ENCODE measurements around the gene JPT2. TPM values are rescaled to one million over a fixed set of nuclear protein-coding genes. Genes with fewer than 3 reads are reported as not detected.

The JPT2 gene
- total RNA-seq, 1 experiment from 2014 or later = 200 TPM

DNA sequence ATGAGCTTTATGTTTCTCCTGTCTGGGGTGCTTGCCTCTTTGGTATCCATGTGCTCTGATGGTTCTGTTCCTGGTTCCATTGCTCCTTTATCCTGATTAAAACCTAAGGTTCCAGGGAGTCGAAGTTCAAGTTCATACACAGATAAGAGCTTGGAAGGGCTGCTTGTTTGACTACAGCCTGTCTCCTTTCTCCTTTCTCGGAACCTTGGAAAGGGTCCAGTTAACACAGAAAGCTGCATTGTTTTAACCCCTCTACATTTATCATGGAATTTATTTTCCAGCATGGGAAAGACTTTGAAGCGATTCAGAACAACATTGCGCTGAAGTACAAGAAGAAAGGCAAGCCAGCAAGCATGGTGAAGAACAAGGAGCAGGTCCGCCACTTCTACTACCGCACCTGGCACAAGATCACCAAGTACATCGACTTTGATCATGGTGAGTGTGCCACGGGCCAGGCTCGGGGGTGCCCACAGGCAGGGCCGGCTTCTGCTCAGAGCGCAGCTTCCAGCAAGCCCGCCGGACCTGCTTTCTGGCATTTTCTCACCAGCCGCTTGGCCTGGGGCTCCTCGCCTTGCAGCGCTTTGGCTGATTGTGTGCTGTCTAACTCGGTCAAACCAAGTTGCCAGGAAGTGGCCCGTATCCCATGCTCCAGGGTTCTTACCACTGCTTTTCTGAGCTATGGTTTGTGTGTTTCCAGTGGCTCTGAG is 46.0 kb upstream of the JPT2 start:
- no peak for DNase-seq (ENCODE audit: low spot score)
- POLR2A ChIA-PET (ENCODE audit: low non-redundant PET) = no interaction called here
- H3K27me3 ChIP-seq (replicated peaks; ENCODE audit: insufficient read depth, low read depth, low read length, poor library complexity) = no peaks in the 10 kb centered on the region
- no peak for TF ChIP-seq EZH2 (IDR thresholded peaks at IDR 0.05; ENCODE audit: borderline replicate concordance, low read depth, low read length, poor library complexity, severe bottlenecking)
- TF ChIP-seq, protein P1, sequence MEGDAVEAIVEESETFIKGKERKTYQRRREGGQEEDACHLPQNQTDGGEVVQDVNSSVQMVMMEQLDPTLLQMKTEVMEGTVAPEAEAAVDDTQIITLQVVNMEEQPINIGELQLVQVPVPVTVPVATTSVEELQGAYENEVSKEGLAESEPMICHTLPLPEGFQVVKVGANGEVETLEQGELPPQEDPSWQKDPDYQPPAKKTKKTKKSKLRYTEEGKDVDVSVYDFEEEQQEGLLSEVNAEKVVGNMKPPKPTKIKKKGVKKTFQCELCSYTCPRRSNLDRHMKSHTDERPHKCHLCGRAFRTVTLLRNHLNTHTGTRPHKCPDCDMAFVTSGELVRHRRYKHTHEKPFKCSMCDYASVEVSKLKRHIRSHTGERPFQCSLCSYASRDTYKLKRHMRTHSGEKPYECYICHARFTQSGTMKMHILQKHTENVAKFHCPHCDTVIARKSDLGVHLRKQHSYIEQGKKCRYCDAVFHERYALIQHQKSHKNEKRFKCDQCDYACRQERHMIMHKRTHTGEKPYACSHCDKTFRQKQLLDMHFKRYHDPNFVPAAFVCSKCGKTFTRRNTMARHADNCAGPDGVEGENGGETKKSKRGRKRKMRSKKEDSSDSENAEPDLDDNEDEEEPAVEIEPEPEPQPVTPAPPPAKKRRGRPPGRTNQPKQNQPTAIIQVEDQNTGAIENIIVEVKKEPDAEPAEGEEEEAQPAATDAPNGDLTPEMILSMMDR (conservative IDR thresholded peaks at IDR 0.05; ENCODE audit: low read depth, low read length) = no peak
- no peak overlapping the region for H3K27ac ChIP-seq (ENCODE audit: low read depth, low read length, poor library complexity, severe bottlenecking)
- H3K9me3 ChIP-seq (ENCODE audit: low read depth, low read length, poor library complexity, severe bottlenecking) = no peaks in the 10 kb centered on the region
- BruUV-seq (replicated peaks) = no TSS peak
- intact Hi-C loops (cut with micrococcal nuclease; ENCODE audit: unreplicated experiment) = no loop called here
- peaks cover 29% of the 10 kb centered on the region for H3K36me3 ChIP-seq (ENCODE audit: insufficient read depth, low read length, poor library complexity, severe bottlenecking)
- H3K4me1 ChIP-seq (ENCODE audit: insufficient read depth, low read length, poor library complexity, severe bottlenecking) = no peaks in the 10 kb centered on the region
- CTCF ChIA-PET = no interaction called here
- H3K4me3 ChIP-seq (ENCODE audit: low read depth, low read length, poor library complexity, severe bottlenecking) = no peak overlapping the region

DNA sequence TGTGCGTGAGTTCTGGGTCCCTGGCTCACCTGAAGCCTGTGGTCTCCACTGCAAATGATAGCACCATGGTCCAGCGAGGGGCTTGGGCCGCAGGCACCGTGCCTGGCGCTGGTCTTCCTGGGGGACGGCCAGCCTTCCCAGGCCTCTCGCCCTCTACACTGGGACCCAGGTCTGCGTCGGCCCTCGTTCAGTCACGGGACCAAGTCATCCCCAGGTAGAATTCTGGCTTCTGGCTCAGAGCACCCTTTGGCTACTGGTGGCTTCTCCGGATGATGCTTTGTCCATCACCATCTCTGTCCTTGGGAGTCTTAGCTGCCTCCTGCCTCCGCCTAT is 45.5 kb upstream of the JPT2 start:
- ChIA-PET CTCF (no interaction called here), POLR2A (ENCODE audit: low non-redundant PET) (no interaction called here)
- no peak overlapping the region for H3K4me3 ChIP-seq (ENCODE audit: low read depth, low read length, poor library complexity, severe bottlenecking)
- H3K36me3 ChIP-seq (ENCODE audit: insufficient read depth, low read length, poor library complexity, severe bottlenecking) = peaks cover 26% of the 10 kb centered on the region
- no peak for DNase-seq (ENCODE audit: low spot score)
- no peaks in the 10 kb centered on the region for H3K4me1 ChIP-seq (ENCODE audit: insufficient read depth, low read length, poor library complexity, severe bottlenecking)
- TF ChIP-seq, protein P1 (conservative IDR thresholded peaks at IDR 0.05; ENCODE audit: low read depth, low read length) = no peak
- no peak for TF ChIP-seq EZH2 (IDR thresholded peaks at IDR 0.05; ENCODE audit: borderline replicate concordance, low read depth, low read length, poor library complexity, severe bottlenecking)
- no TSS peak for BruUV-seq (replicated peaks)
- no peak overlapping the region for H3K27ac ChIP-seq (ENCODE audit: low read depth, low read length, poor library complexity, severe bottlenecking)
- intact Hi-C loops (cut with micrococcal nuclease; ENCODE audit: unreplicated experiment) = no loop called here
- no peaks in the 10 kb centered on the region for H3K27me3 ChIP-seq (replicated peaks; ENCODE audit: insufficient read depth, low read depth, low read length, poor library complexity)
- no peaks in the 10 kb centered on the region for H3K9me3 ChIP-seq (ENCODE audit: low read depth, low read length, poor library complexity, severe bottlenecking)

DNA sequence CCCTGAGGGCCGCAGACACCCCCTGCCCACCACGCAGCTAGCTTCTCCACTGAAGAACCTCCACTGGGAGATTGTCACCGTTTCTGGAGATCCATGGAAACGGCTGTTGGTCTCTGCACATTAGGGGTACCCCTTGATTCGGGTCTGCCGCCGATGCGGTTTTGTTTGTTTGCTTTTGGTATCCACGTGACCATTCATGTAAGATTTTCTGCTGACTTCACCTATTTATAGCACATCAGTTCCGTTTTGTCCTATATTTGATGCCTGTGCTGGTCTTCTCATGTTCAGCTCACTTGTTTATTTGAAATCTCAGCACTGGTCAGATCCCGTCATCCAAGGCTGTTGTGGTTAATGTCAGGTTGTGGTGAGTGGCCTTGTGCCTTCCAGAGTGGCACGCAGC is 44.8 kb upstream of the JPT2 start:
- no peak for TF ChIP-seq EZH2 (IDR thresholded peaks at IDR 0.05; ENCODE audit: borderline replicate concordance, low read depth, low read length, poor library complexity, severe bottlenecking)
- TF ChIP-seq, protein P1 (conservative IDR thresholded peaks at IDR 0.05; ENCODE audit: low read depth, low read length) = no peak
- Histone ChIP-seq H3K36me3 (ENCODE audit: insufficient read depth, low read length, poor library complexity, severe bottlenecking) (peaks cover 31% of the 10 kb centered on the region), H3K27me3 (replicated peaks; ENCODE audit: insufficient read depth, low read depth, low read length, poor library complexity) (no peaks in the 10 kb centered on the region), H3K4me3 (ENCODE audit: low read depth, low read length, poor library complexity, severe bottlenecking) (no peak overlapping the region), H3K27ac (ENCODE audit: low read depth, low read length, poor library complexity, severe bottlenecking) (no peak overlapping the region), H3K4me1 (ENCODE audit: insufficient read depth, low read length, poor library complexity, severe bottlenecking) (no peaks in the 10 kb centered on the region), H3K9me3 (ENCODE audit: low read depth, low read length, poor library complexity, severe bottlenecking) (no peaks in the 10 kb centered on the region)
- POLR2A ChIA-PET (ENCODE audit: low non-redundant PET) = no interaction called here
- CTCF ChIA-PET = no interaction called here
- intact Hi-C loops (cut with micrococcal nuclease; ENCODE audit: unreplicated experiment) = no loop called here
- DNase-seq (ENCODE audit: low spot score) = no peak
- no TSS peak for BruUV-seq (replicated peaks)

Data from A673 (cell line).